Heart right ventricle (tissue), 16 donors: ENCODE results near the gene AP4S1. TPM values are rescaled to one million over a fixed set of nuclear protein-coding genes. Genes with fewer than 3 reads are reported as not detected.
"Not testable (repeated sequence)": the region's sequence is repeated elsewhere in the genome, so short reads cannot be mapped to it uniquely, and the experiment has no call there.

Source experiments
- ATAC-seq, 8 donors: fragments of 200-7000 bp; cut with Tn5 transposase; one replicate each; pipeline ENCODE4 v1.9.1; 2020; ENCODE audit warnings: mild to moderate bottlenecking in 8 of 8, moderate library complexity in 8 of 8, moderate number of reproducible peaks in 1 of 8
- DNase-seq, 2 donors: peaks; one replicate each; pipeline ENCODE4 v3.0.0-alpha.2; 2020
- H3K27ac ChIP-seq, 10 donors: fragments of 200-600 bp; sonication (generic) in 2 of 10; one replicate each; pipeline versions ENCODE4 v1.5.0 to v1.8.0; 2020 to 2022; ENCODE audit warnings: mild to moderate bottlenecking in 3 of 10
- H3K27me3 ChIP-seq, 7 donors: fragments of 200-600 bp; one replicate each; pipeline ENCODE4 v1.8.0; 2021 to 2022; ENCODE audit warnings: mild to moderate bottlenecking in 2 of 7
- H3K36me3 ChIP-seq, 9 donors: fragments of 200-600 bp; sonication (generic) in 1 of 9; one replicate each; pipeline versions ENCODE4 v1.5.0 to v1.8.0; 2020 to 2022; ENCODE audit warnings: mild to moderate bottlenecking in 2 of 9
- H3K4me1 ChIP-seq, 9 donors: fragments of 200-600 bp; sonication (generic) in 1 of 9; one replicate each; pipeline versions ENCODE4 v1.5.0 to v1.8.0; 2020 to 2022; ENCODE audit warnings: mild to moderate bottlenecking in 4 of 9
- H3K4me3 ChIP-seq, 10 donors: fragments of 200-600 bp; sonication (generic) in 2 of 10; one replicate each; pipeline versions ENCODE4 v1.5.0 to v1.8.0; 2020 to 2022; ENCODE audit warnings: mild to moderate bottlenecking in 7 of 10, moderate library complexity in 2 of 10
- H3K9me3 ChIP-seq, 11 donors: fragments of 200-600 bp in 10 of 11; sonication (generic) in 2 of 11; one replicate each; pipeline versions ENCODE4 v1.5.0 to v1.8.0; 2013 to 2022; ENCODE audit warnings: mild to moderate bottlenecking in 2 of 11, control low read depth in 1 of 11, moderate library complexity in 1 of 11
- CTCF ChIP-seq, 9 donors: fragments of 200-600 bp; sonication (generic) in 2 of 9; IDR thresholded peaks; one replicate each; pipeline versions ENCODE4 v1.5.0 to v1.8.0; 2021 to 2022; ENCODE audit warnings: antibody characterized with exemption in 9 of 9, mild to moderate bottlenecking in 5 of 9, moderate library complexity in 1 of 9
- WGBS, 2 donors: extraction: QIAGEN DNeasy Blood & Tissue Kit; methylation state at CpG; one replicate each; pipeline ENCODE4 v1.1.7; 2013; ENCODE audit warnings: inconsistent platforms in 1 of 2; 5-methylcytosine and 5-hydroxymethylcytosine counted together
- intact Hi-C, 10 donors: fragments of 100-400 bp; cut with DNase I; formaldehyde crosslinking; loops; one replicate each; pipeline versions ENCODE4 v1.11.1 to v1.14.2; 2022
- polyA plus RNA-seq, 2 donors: library from polyadenylated mRNA; stranded (reverse); fragments of 200-250 nt; gene quantifications; one replicate each; pipeline ENCODE4 v1.2.3, GENCODE V29; 2013
- total RNA-seq, 10 donors: library from RNA; stranded (reverse); fragmentation: NEBNext Ultra II Directional in 3 of 10; extraction: Animal tissue kit (Norgen Biotek cat#: 25700) in 3 of 10; gene quantifications; one replicate each; pipeline versions ENCODE4 v1.2.1 to v1.2.4, GENCODE V29; 2021 to 2023
- donor health status: Arrhythmogenic right ventricular cardiomyopathy.
- donor health status: ischemic (EF 13 %, LVEDD 7.1; RV severe dilation, severe dysfunction).
- donor health status: healthy with polysubstance abuse.
- donor health status: DM: no; HTN: yes; CAD: no.
- donor health status: DM: no; HTN: no; CAD: no.
- donor health status: ischemic (EF 25% LVEDD 6.9; RV normal size, moderate dysfunction).
- donor health status: ischemic (EF 25% LVEDD 5.7; RV mildly dilated, moderate dysfunction).
- donor health status: healthy.
- donor health status: DM: yes; HTN: yes; CAD: no.
- donor health status: Ischemic cardiomyopathy.
- donor health status: ischemic (EF 35%, LVEDD 5.7; RV mildly dilated, moderate dysfunction).
- donor health status: nonischemic (EF 11% LVEDD 7.7; RV severe dilation, severe dysfunction).
- donor health status: DM: yes; HTN: yes; CAD: no.
- donor health status: PGD.
- donor health status: ischemic (EF 29% LVEDD 5.4; RV normal size, mild dysfunction).
- donor health status: nonischemic (EF 23%, LVEDD 6.1; RV moderate dilation, normal function).

AP4S1 gene
- total and polyA plus RNA-seq, 12 donors, result 6.2 to 9.4 (median 8.5) TPM

GRCh38 chr14:31083781-31084180 is 58.3 kb downstream of the AP4S1 start:
- 90 to 91% methylated on average over 3 of the region's 3 CpGs for WGBS, 2 donors
- no peak for ATAC-seq
- intact Hi-C loops, result loop anchor here in 9 of 10 donors (2.0 to 10.0 kb wide), 4 partner anchors 59 to 106 kb away; partner anchors contain the start of genes AP4S1 (in 1 of the 9) and STRN3 (in 1 of the 9)

GRCh38 chr14:31084385-31084784 is 58.9 kb downstream of the AP4S1 start:
- H3K36me3 ChIP-seq, result peaks cover 0 to 26% (median 0%) of the 10 kb centered on the region in 9 donors
- WGBS, 2 donors, result 82 to 85% methylated on average over 5 of the region's 5 CpGs
- ATAC-seq, result no peak
- intact Hi-C loops, result loop anchor here in 6 of 10 donors (5.0 to 10.0 kb wide), 3 partner anchors 60 to 107 kb away; partner anchors contain the start of genes AP4S1 (in 1 of the 6) and STRN3 (in 1 of the 6)
- no peak overlapping the region for H3K27ac ChIP-seq
- no peaks in the 10 kb centered on the region for H3K9me3 ChIP-seq
- no peak overlapping the region for H3K4me3 ChIP-seq
- H3K4me1 ChIP-seq, result peaks cover 0 to 7% (median under 1%) of the 10 kb centered on the region in 9 donors
- H3K27me3 ChIP-seq, result no peaks in the 10 kb centered on the region
- no peak for TF ChIP-seq CTCF (IDR thresholded peaks at IDR 0.05)
- DNase-seq, result no peak

More at GRCh38 chr14:31083781-31084180, 58.3 kb downstream of the AP4S1 start:
- H3K27ac ChIP-seq, result no peak overlapping the region
- no peak overlapping the region for H3K4me3 ChIP-seq
- peaks cover 0 to 26% (median 0%) of the 10 kb centered on the region in 9 donors for H3K36me3 ChIP-seq
- H3K4me1 ChIP-seq, result peaks cover 0 to 9% (median 6%) of the 10 kb centered on the region in 9 donors
- no peaks in the 10 kb centered on the region for H3K9me3 ChIP-seq
- no peaks in the 10 kb centered on the region for H3K27me3 ChIP-seq
- TF ChIP-seq CTCF (IDR thresholded peaks at IDR 0.05), result no peak
- no peak for DNase-seq

- 98% methylated on average over 3 of the region's 3 CpGs for whole genome bisulfite sequencing, 2 donors
These were observed 59.6 kb downstream of the AP4S1 start for GRCh38 chr14:31085027-31085426.

GRCh38 chr14:31086466-31086865 is 61.0 kb downstream of the AP4S1 start:
- H3K27me3 ChIP-seq, ATAC-seq, H3K4me3 ChIP-seq, H3K27ac ChIP-seq, H3K9me3 ChIP-seq, DNase-seq: not testable (repeated sequence)
- H3K36me3 ChIP-seq, result peaks cover 0 to 18% (median 0%) of the 10 kb centered on the region in 9 donors
- intact Hi-C loops, result loop anchor here in 1 of 10 donors (10.0 kb wide), 1 partner anchor 62 kb away; the partner anchor contains the start of genes AP4S1 and STRN3
- WGBS, 2 donors, result 96 to 97% methylated on average over 9 of the region's 9 CpGs
- peaks cover 0 to 15% (median 12%) of the 10 kb centered on the region in 9 donors for H3K4me1 ChIP-seq

More at GRCh38 chr14:31085027-31085426, 59.6 kb downstream of the AP4S1 start:
- Histone ChIP-seq H3K4me1 (peaks cover 0 to 7% (median 0%) of the 10 kb centered on the region in 9 donors), H3K9me3 (no peaks in the 10 kb centered on the region), H3K27me3 (no peaks in the 10 kb centered on the region), H3K4me3 (no peak overlapping the region), H3K27ac (no peak overlapping the region), H3K36me3 (peaks cover 0 to 26% (median 0%) of the 10 kb centered on the region in 9 donors)
- DNase-seq, result no peak
- TF ChIP-seq CTCF (IDR thresholded peaks at IDR 0.05), result no peak
- intact Hi-C loops, result loop anchor here in 1 of 10 donors (10.0 kb wide), 1 partner anchor 60 kb away; the partner anchor contains the start of genes AP4S1 and STRN3
- no peak for ATAC-seq
